ENCODE measurements around the gene RERGL.
"Not testable (repeated sequence)": the region's sequence is repeated elsewhere in the genome, so short reads cannot be mapped to it uniquely, and the experiment has no call there.

RERGL gene

DNA sequence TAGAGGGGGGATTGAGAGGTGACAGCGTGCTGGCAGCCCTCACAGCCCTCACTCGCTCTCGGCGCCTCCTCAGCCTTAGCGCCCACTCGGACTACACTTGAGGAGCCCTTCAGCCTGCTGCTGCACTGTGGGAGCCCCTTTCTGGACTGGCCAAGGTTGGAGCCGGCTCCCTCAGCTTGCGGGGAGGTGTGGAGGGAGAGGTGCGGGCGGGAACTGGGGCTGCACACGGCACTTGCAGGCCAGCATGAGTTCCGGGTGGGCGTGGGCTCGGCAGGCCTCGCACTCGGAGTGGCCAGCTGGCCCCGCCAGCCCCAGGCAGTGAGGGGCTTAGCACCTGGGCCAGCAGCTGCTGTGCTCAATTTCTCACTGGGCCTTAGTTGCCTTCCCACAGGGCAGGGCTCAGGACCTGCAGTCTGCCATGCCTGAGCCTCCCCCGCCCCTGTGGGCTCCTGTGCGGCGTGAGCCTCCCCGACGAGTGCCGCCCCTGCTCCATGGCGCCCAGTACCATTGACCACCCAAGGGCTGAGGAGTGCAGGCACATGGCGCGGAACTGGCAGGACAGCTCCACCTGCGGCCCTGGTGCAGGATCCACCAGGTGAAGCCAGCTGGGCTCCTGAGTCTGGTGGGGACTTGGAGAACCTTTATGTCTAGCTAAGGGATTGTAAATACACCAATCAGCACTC, 49.8 kb downstream of the RERGL start:
- not testable (repeated sequence) for H3K4me1 ChIP-seq (ENCODE audit: control insufficient read depth in 2 of 2, insufficient read depth in 2 of 2, low read length in 2 of 2); H3K9ac ChIP-seq (ENCODE audit: low read depth in 1 of 2, low read length in 2 of 2); H3K4me3 ChIP-seq (ENCODE audit: low read length in 2 of 2); H3K36me3 ChIP-seq (ENCODE audit: control insufficient read depth in 2 of 2, insufficient read depth in 2 of 2, low read length in 2 of 2); H3K27ac ChIP-seq (ENCODE audit: low read depth in 2 of 2, low read length in 2 of 2); H3K27me3 ChIP-seq (ENCODE audit: control insufficient read depth in 2 of 2, insufficient read depth in 2 of 2, low read length in 2 of 2); H3K9me3 ChIP-seq (ENCODE audit: control insufficient read depth in 2 of 2, low read length in 2 of 2)

Data from mucosa of rectum (tissue), 2 donors.